Peyer's patch (tissue), 4 donors: ENCODE data around the gene KRT8. TPM values are rescaled to one million over a fixed set of nuclear protein-coding genes. Genes with fewer than 3 reads are reported as not detected.
"Not testable (repeated sequence)": the region's sequence is repeated elsewhere in the genome, so short reads cannot be mapped to it uniquely, and the experiment has no call there.

ENCODE experiments used
- DNase-seq, 3 donors: peaks; one replicate each; pipeline ENCODE4 v3.0.0-alpha.2; 2017 to 2019
- H3K27ac ChIP-seq, 4 donors: fragments of 200-600 bp; sonication (generic); one replicate each; pipeline ENCODE4 v1.5.1; 2016 to 2019
- H3K27me3 ChIP-seq, 2 donors: fragments of 200-600 bp; sonication (generic); one replicate each; pipeline ENCODE4 v1.5.1; 2019
- H3K36me3 ChIP-seq, 3 donors: fragments of 200-600 bp; sonication (generic); one replicate each; pipeline ENCODE4 v1.5.1; 2016 to 2019
- H3K4me1 ChIP-seq, 4 donors: fragments of 200-600 bp; sonication (generic); one replicate each; pipeline ENCODE4 v1.5.1; 2016 to 2019
- H3K4me3 ChIP-seq, 4 donors: fragments of 200-600 bp; sonication (generic); 1 replicate in 3 of 4; 2 replicates in 1 of 4; pipeline ENCODE4 v1.5.1; 2016 to 2019; ENCODE audit warnings: mild to moderate bottlenecking in 1 of 4
- H3K9me3 ChIP-seq, 4 donors: fragments of 200-600 bp; sonication (generic); one replicate each; pipeline ENCODE4 v1.5.1; 2016 to 2019; ENCODE audit warnings: mild to moderate bottlenecking in 1 of 4
- POLR2A ChIP-seq, 2 donors: fragments of 450-650 bp; IDR thresholded peaks; one replicate each; pipeline ENCODE4 v1.5.1; 2017; ENCODE audit warnings: antibody characterized with exemption in 2 of 2, mild to moderate bottlenecking in 2 of 2, moderate library complexity in 2 of 2
- total RNA-seq, 4 donors: library from RNA; depleted of rRNA; stranded (reverse); fragments of >200 nt; gene quantifications; one replicate each; pipeline ENCODE4 v1.1.0, GENCODE V29; 2016
- TF ChIP-seq, protein P1 (sequence below), 6 experiments: fragments of 450-650 bp in 4 of 6; fragments of 200-600 bp in 2 of 6; sonication (generic) in 1 of 6; IDR thresholded peaks; one replicate each; pipeline ENCODE4 v1.5.1; 2017 to 2019; ENCODE audit warnings: antibody characterized with exemption in 6 of 6, mild to moderate bottlenecking in 3 of 6, moderate library complexity in 1 of 6

The KRT8 gene
- total RNA-seq, 4 donors from 2014 or later: 1,046 to 2,452 (median 2,098) TPM

DNA sequence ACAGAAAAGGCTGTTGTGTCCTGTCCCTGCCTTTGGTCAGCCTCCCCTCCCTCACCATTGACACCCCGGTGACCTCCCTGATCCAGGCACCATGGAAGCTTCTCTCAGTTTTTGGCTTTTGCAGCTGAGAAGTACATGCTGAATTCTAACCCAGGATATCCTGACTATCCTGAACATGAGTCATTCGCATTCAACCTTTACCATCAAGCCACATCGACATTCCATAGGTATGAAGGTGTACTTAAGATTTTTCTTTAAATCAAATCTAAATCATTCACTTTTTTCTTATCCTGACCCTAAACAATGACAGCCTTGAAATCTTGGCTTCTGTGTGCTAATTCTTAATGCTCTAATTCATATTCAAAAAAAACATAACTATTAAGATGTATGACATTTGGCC is 47.4 kb downstream of the KRT8 start:
- no peaks in the 10 kb centered on the region for H3K36me3 ChIP-seq
- no peak for DNase-seq
- H3K27me3 ChIP-seq: no peaks in the 10 kb centered on the region
- TF ChIP-seq, protein P1, sequence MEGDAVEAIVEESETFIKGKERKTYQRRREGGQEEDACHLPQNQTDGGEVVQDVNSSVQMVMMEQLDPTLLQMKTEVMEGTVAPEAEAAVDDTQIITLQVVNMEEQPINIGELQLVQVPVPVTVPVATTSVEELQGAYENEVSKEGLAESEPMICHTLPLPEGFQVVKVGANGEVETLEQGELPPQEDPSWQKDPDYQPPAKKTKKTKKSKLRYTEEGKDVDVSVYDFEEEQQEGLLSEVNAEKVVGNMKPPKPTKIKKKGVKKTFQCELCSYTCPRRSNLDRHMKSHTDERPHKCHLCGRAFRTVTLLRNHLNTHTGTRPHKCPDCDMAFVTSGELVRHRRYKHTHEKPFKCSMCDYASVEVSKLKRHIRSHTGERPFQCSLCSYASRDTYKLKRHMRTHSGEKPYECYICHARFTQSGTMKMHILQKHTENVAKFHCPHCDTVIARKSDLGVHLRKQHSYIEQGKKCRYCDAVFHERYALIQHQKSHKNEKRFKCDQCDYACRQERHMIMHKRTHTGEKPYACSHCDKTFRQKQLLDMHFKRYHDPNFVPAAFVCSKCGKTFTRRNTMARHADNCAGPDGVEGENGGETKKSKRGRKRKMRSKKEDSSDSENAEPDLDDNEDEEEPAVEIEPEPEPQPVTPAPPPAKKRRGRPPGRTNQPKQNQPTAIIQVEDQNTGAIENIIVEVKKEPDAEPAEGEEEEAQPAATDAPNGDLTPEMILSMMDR (IDR thresholded peaks at IDR 0.05): no peak
- TF ChIP-seq POLR2A (IDR thresholded peaks at IDR 0.05): no peak
- H3K4me1 ChIP-seq: no peaks in the 10 kb centered on the region
- no peak overlapping the region for H3K27ac ChIP-seq
- H3K9me3 ChIP-seq: no peaks in the 10 kb centered on the region
- H3K4me3 ChIP-seq: no peak overlapping the region

DNA sequence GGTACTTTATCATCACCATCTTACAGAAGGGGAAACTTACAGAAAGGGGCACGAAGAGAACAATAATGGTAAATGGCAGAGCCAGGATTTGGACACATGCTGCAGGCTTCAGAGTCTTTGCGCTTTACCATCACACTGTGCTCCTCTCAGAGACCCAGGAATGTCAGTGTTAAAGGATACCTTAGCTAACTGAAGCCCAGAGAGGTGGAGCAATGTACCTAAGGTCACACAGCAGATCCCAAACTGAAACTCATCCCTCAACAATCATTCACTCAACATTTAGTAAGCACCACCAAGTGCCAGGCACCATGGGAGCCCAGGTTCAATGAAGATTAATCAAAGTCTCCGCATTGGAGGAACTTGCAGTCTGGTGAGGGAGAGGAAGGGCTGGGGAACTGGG is 48.1 kb downstream of the KRT8 start:
- Histone ChIP-seq H3K4me3 (no peak overlapping the region), H3K4me1 (no peaks in the 10 kb centered on the region), H3K27ac (no peak overlapping the region), H3K27me3 (no peaks in the 10 kb centered on the region), H3K36me3 (no peaks in the 10 kb centered on the region), H3K9me3 (no peaks in the 10 kb centered on the region)
- TF ChIP-seq, protein P1 (IDR thresholded peaks at IDR 0.05): no peak
- TF ChIP-seq POLR2A (IDR thresholded peaks at IDR 0.05): no peak
- no peak for DNase-seq

DNA sequence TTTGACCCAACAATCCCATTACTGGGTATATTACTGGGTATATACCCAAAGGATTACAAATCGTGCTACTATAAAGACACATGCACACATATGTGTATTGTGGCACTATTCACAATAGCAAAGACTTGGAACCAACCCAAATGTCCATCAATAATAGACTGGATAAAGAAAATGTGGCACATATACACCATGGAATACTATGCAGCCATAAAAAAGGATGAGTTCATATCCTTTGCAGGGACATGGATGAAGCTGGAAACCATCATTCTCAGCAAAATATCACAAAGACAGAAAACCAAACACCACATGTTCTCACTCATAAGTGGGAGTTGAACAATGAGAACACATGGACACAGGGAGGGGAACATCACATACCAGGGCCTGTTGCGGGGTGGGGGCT is 48.8 kb downstream of the KRT8 start:
- not testable (repeated sequence) for H3K36me3 ChIP-seq, H3K4me1 ChIP-seq, DNase-seq, H3K27me3 ChIP-seq, H3K4me3 ChIP-seq, H3K27ac ChIP-seq, H3K9me3 ChIP-seq

DNA sequence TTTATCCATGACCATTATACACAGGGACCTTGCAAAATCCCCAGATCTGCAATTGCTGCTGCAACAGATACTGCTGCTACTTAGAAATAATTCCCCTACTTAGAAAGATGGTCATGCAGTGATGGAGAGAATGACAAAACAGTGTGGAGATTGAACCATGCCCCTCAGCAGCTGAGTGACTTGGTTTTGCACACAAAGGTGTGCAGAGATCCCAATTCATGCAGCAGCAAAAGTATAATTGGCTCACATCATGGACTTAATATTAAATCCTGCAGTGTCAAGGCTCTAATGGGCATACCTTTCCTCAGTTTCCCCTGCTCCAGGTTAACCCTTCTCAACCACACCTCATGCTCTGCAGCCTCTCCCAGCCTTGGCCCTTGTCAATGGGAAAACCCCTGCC is 53.1 kb downstream of the KRT8 start:
- Histone ChIP-seq H3K9me3 (no peaks in the 10 kb centered on the region), H3K36me3 (no peaks in the 10 kb centered on the region), H3K27ac (no peak overlapping the region), H3K27me3 (no peaks in the 10 kb centered on the region), H3K4me1 (no peaks in the 10 kb centered on the region), H3K4me3 (no peak overlapping the region)
- DNase-seq: no peak
- TF ChIP-seq POLR2A (IDR thresholded peaks at IDR 0.05): no peak
- TF ChIP-seq, protein P1 (IDR thresholded peaks at IDR 0.05): no peak

DNA sequence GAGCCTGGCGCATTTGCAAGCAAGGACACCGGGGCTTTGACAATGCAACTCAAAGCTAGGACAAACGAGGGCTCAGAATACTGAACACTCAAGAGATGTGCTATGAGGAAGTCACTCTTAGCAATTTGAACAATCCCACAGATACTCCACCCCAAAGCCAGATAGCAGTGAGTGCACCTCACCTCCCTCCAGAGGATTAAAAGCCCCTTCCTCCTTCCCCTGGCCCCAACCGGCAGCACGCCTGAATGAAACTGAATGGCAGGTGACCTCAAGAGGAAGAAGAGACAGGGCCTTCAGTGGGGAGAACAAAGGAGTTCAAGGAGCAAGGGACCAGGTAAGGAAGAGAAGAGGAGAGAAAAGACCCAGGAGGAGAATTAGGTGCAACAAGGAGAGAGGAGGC is 54.2 kb downstream of the KRT8 start:
- no peak for TF ChIP-seq POLR2A (IDR thresholded peaks at IDR 0.05)
- TF ChIP-seq, protein P1 (IDR thresholded peaks at IDR 0.05): no peak
- Histone ChIP-seq H3K27ac (no peak overlapping the region), H3K4me3 (no peak overlapping the region), H3K36me3 (no peaks in the 10 kb centered on the region), H3K4me1 (no peaks in the 10 kb centered on the region), H3K9me3 (no peaks in the 10 kb centered on the region), H3K27me3 (no peaks in the 10 kb centered on the region)
- peak in 1 of 3 donors; percentile 12 for DNase-seq

DNA sequence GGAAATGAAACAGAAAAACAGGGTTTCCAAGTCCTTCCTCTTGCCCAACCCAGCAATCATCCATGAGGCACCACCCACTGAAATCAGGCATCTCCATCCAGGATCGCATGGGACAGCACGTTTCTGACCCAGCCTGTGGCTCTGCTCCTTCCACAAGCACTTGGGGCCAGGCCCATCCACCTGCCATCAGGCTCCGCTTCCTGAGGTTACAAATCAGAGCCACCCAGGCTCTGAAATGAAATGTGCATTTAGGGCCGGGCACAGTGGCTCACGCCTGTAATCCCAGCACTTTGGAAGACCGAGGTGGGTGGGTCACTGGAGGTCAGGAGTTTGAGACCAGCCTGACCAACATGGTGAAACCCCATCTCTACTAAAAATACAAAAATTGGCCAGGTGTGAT is 55.4 kb downstream of the KRT8 start:
- Histone ChIP-seq H3K27me3 (no peaks in the 10 kb centered on the region), H3K9me3 (no peaks in the 10 kb centered on the region), H3K4me3 (no peak overlapping the region), H3K27ac (no peak overlapping the region), H3K4me1 (no peaks in the 10 kb centered on the region), H3K36me3 (no peaks in the 10 kb centered on the region)
- TF ChIP-seq, protein P1 (IDR thresholded peaks at IDR 0.05): no peak
- no peak for TF ChIP-seq POLR2A (IDR thresholded peaks at IDR 0.05)
- DNase-seq: no peak
